Smooth muscle cell (in vitro differentiated cells): Measurements from ENCODE around the gene RALGPS2. TPM values are rescaled to one million over a fixed set of nuclear protein-coding genes. Genes with fewer than 3 reads are reported as not detected.

Experiments
- DNase-seq: peaks from one replicate; lab custom pipeline; 2025; ENCODE audit not compliant: unreplicated experiment; lab: John Stamatoyannopoulos, UW
- H2AFZ ChIP-seq: fragments of 200-600 bp; sonication (generic); 2 replicates; pipeline ENCODE4 v1.6.0; 2016; ENCODE audit warnings: antibody characterized with exemption, low read depth, mild to moderate bottlenecking
- H3F3A ChIP-seq: fragments of 200-600 bp; sonication (generic); 2 replicates; pipeline ENCODE4 v1.6.0; 2017; ENCODE audit warnings: antibody characterized with exemption, low read depth
- H3K27ac ChIP-seq: fragments of 200-600 bp; sonication (generic); 2 replicates; pipeline ENCODE4 v1.5.1; 2016; ENCODE audit warnings: low read depth, mild to moderate bottlenecking
- H3K27me3 ChIP-seq: fragments of 200-600 bp; sonication (generic); 2 replicates; pipeline ENCODE4 v1.6.1; 2016; ENCODE audit warnings: low read depth, mild to moderate bottlenecking
- H3K36me3 ChIP-seq: fragments of 200-600 bp; sonication (generic); 2 replicates; pipeline ENCODE4 v1.5.1; 2016; ENCODE audit warnings: low read depth
- H3K4me1 ChIP-seq: fragments of 200-600 bp; sonication (generic); 2 replicates; pipeline ENCODE4 v1.5.1; 2016; ENCODE audit warnings: low read depth
- H3K4me2 ChIP-seq: fragments of 200-600 bp; sonication (generic); 2 replicates; pipeline ENCODE4 v1.6.0; 2016; ENCODE audit warnings: mild to moderate bottlenecking
- H3K4me3 ChIP-seq: fragments of 200-600 bp; sonication (generic); 2 replicates; pipeline ENCODE4 v1.5.1; 2016; ENCODE audit warnings: mild to moderate bottlenecking
- H3K79me2 ChIP-seq: fragments of 200-600 bp; sonication (generic); 2 replicates; pipeline ENCODE4 v1.6.0; 2016; ENCODE audit warnings: low read depth, mild to moderate bottlenecking
- H3K9ac ChIP-seq: fragments of 200-600 bp; sonication (generic); 2 replicates; pipeline ENCODE4 v1.6.0; 2016; ENCODE audit warnings: low read depth
- H3K9me3 ChIP-seq: fragments of 200-600 bp; sonication (generic); replicated peaks from 2 replicates; pipeline ENCODE4 v1.5.1; 2016; ENCODE audit warnings: low read depth
- H4K20me1 ChIP-seq: fragments of 200-600 bp; sonication (generic); 2 replicates; pipeline ENCODE4 v1.6.0; 2016; ENCODE audit warnings: low read depth
- CTCF ChIP-seq: fragments of 200-600 bp; sonication (generic); IDR thresholded peaks from 2 replicates; pipeline ENCODE4 v1.5.1; 2017; ENCODE audit warnings: borderline replicate concordance, mild to moderate bottlenecking, antibody characterized with exemption; ENCODE audit not compliant: insufficient read depth, poor library complexity, severe bottlenecking
- WGBS: methylation state at CpG from one replicate; pipeline ENCODE4 v1.1.7; 2016; ENCODE audit warnings: low lambda C conversion rate; 5-methylcytosine and 5-hydroxymethylcytosine counted together
- polyA plus RNA-seq: library from polyadenylated mRNA; unstranded; fragments of >200 nt; fragmentation: Nextera tagmentation; extraction: Ambion mirVana; gene quantifications from 2 replicates; pipeline ENCODE4 v1.2.1, GENCODE V29; 2016
- total RNA-seq: library from RNA; depleted of rRNA; stranded (reverse); fragments of >200 nt; gene quantifications from 2 replicates; pipeline ENCODE4 v1.2.3, GENCODE V29; 2014

RALGPS2 gene
- total and polyA plus RNA-seq, 2 experiments from 2014 or later, result 4.7 to 23.8 TPM

- WGBS, result 1% methylated on average over 21 of the region's 21 CpGs
- peaks cover 25% of the 10 kb centered on the region for H4K20me1 ChIP-seq
- peak overlapping the region; percentile 93 for H3K4me2 ChIP-seq
- no peaks in the 10 kb centered on the region for H3K36me3 ChIP-seq
- peaks cover 37% of the 10 kb centered on the region for H3K79me2 ChIP-seq
- H3F3A ChIP-seq, result peaks cover 3% of the 10 kb centered on the region
- H3K9ac ChIP-seq, result peak overlapping the region; percentile 70
- no peak for DNase-seq
- H3K9me3 ChIP-seq, result no peaks in the 10 kb centered on the region
- no peak for TF ChIP-seq CTCF
- H3K4me1 ChIP-seq, result peaks cover 12% of the 10 kb centered on the region
- no peaks in the 10 kb centered on the region for H3K27me3 ChIP-seq
- H3K27ac ChIP-seq, result peak overlapping the region; percentile 66
- H3K4me3 ChIP-seq, result peak overlapping the region; percentile 92
- H2AFZ ChIP-seq, result peak overlapping the region; percentile 94
Observed at GRCh38 chr1:178726087-178726517, 1.1 kb downstream of the RALGPS2 start.

GRCh38 chr1:178726545-178726944 lies 1.5 kb downstream of the RALGPS2 start:
- Histone ChIP-seq H2AFZ (peak overlapping the region; percentile 94), H3K79me2 (peaks cover 40% of the 10 kb centered on the region), H4K20me1 (peaks cover 25% of the 10 kb centered on the region), H3F3A (peaks cover 3% of the 10 kb centered on the region), H3K27me3 (no peaks in the 10 kb centered on the region), H3K4me2 (peak overlapping the region; percentile 93), H3K9ac (peak overlapping the region; percentile 70), H3K4me3 (peak overlapping the region; percentile 92), H3K36me3 (no peaks in the 10 kb centered on the region), H3K27ac (peak overlapping the region; percentile 66), H3K4me1 (peaks cover 12% of the 10 kb centered on the region), H3K9me3 (no peaks in the 10 kb centered on the region)
- no peak for TF ChIP-seq CTCF
- no peak for DNase-seq
- WGBS, result 40% methylated on average over 5 of the region's 5 CpGs

GRCh38 chr1:178727014-178727895 lies 2.2 kb downstream of the RALGPS2 start:
- Histone ChIP-seq H3K9ac (no peak overlapping the region), H2AFZ (no peak overlapping the region), H3K9me3 (no peaks in the 10 kb centered on the region), H3K36me3 (no peaks in the 10 kb centered on the region), H3K27me3 (no peaks in the 10 kb centered on the region), H3F3A (peaks cover 3% of the 10 kb centered on the region), H3K4me2 (peak overlapping the region; percentile 93), H3K27ac (peak overlapping the region; percentile 37), H4K20me1 (peaks cover 25% of the 10 kb centered on the region), H3K79me2 (peaks cover 46% of the 10 kb centered on the region), H3K4me3 (peak overlapping the region; percentile 92), H3K4me1 (peaks cover 12% of the 10 kb centered on the region)
- no peak for DNase-seq
- no peak for TF ChIP-seq CTCF
- WGBS, result 71% methylated on average over 11 of the region's 11 CpGs
